Astrocyte (in vitro differentiated cells and primary cell): ENCODE measurements around the gene DUOXA1.

Experiments used
- CTCF ChIP-seq: IDR thresholded peaks from 2 replicates; pipeline ENCODE4 v1.5.1; 2011; ENCODE audit warnings: low read depth, mild to moderate bottlenecking, inconsistent platforms, low read length, moderate library complexity; ENCODE audit not compliant: insufficient read depth
- EZH2 ChIP-seq: IDR thresholded peaks from 2 replicates; pipeline ENCODE4 v1.6.1; 2012; ENCODE audit warnings: mild to moderate bottlenecking, low read length, inconsistent platforms; ENCODE audit not compliant: insufficient read depth

DNA sequence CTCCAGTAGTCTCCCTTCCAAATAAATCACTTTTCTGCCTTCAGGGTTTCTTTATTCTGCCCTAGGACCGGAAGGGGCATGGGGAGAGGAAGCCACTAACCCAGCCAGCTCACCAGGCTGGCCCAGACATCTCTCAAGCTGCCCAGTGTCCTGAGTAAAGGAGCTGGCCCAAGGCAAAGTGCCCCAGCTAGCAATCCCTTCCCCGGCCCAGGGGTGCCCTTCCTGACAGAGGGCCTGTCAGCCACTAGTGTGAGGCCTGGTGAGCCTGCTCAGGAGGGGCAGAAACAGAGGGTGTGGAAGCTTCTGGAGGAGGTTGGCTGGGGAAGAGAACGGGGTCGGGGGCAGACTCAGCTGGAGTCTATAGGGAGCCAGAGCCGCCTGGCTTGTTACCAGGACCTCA, 35.9 kb upstream of the DUOXA1 start:
- TF ChIP-seq CTCF (no peak), EZH2 (no peak)
